Measurements from ENCODE around the gene L3MBTL4.

Gene L3MBTL4

DNA sequence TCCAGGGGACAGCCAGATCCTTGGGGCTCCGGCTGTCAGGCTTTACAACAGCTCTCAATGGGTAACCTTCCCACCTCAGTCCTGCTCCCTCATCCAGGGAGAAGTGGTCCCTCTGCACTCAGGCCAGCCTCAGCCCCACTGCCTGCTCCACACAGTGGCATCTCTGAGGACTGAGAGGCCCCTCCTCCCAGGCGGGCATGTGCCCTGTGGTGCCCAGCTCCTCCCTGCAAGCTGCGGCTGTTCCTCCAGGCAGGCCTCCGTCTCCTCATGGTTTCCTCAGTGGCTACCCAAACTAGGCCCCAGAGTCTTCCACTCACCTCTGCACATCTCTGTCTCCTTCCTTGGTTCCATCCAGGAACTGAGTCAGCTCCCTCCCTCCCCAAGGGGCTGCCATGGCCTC is 437.7 kb downstream of the L3MBTL4 start:
- DNase-seq = no peak

DNA sequence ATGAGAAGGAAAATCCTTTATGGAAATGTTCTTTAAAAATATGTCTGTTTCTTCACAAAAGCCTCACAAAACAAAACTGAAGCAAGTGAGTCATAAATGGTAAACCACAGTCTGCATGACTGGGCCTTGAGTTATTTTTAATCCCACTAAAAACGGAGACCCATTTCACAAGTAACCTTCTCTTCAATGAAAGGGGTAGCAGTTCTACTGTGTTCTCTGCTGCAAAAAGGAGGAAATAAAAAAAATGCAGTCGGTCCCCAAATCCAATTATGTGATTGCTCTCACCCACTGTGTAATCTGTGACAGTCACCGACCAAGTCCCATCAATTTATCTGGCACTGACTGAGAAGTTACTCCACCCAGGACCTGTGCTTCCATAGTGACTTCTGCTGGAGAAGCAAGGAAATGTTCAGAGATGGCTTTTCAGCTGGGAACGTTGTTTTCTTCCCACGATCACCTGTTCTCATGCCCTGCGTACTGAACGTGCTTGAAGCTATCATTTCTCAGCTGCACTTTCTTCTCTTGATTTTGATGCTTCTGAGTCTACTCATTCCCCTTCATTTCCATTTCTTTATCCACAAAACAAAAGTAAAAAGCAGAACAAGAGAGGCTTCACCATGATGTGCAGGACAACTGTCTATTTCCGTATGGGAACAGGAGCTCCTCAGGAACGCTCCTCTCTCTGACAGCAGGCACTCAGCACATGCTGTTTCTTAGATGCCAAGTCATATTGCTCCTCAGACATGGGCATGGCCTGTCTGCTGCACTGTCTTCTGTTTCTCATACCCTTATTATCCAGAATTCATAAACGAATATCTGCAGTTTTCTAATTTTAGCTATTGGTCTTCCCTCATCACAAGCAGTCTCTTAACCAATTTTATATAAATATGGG is 439.4 kb downstream of the L3MBTL4 start:
- DNase-seq = peak; percentile 37

DNA sequence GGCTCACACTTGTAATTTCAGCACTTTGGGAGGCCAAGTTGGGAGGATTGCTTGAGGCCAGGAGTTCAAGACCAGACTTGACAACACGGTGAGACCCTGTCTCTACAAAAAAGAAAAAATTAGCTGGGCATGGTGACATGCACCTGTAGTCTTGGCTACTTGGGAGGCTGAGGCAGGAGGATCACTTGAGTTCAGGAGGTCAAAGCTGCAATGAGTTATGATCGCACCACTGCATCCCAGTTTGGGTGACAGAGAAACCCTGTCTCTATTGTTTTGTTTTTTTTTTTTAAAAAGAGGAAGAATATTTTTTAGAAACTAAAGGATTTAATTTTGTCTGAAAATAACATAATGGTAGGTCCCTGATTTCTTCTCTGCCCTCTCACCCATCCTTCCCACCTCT is 440.0 kb downstream of the L3MBTL4 start:
- no peak for DNase-seq

DNA sequence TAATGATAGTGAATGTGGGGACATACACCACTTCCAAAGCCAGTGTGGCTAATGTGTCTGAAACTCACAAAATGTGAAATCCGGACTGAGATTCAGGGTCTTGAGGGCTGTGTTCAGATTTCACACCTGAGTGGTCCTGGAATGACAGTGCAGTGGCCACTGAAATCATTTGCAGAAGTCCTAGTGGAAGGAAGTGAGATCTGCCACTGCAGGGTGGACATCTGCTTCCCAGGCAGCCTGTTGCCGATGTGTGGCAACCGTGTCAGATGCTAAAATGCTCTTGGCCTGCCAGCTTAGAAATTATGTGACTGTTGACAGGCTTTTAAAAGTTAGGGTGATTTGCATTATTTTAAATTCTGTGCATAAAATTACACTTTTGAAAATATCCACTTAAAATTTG is 441.6 kb downstream of the L3MBTL4 start:
- DNase-seq = no peak

DNA sequence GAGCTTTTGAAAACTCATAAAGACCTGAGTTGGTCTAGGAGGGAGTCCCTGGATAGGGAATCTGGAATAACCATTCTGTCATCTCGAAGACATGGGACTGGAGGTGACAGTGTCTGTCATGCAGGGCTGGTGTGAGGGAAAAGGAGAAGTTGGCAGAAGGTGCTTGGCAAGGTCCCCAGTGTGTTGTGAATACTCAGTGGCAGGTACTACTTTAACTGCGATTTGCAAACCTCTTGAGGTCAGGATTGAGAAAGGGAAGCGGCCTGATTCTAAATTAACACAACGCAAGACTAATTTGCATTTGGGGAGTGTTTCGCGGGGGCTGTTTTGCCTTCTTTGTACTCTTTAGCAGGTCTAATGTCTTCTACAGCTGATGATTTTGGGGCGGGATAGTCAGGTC is 442.4 kb downstream of the L3MBTL4 start:
- no peak for DNase-seq

DNA sequence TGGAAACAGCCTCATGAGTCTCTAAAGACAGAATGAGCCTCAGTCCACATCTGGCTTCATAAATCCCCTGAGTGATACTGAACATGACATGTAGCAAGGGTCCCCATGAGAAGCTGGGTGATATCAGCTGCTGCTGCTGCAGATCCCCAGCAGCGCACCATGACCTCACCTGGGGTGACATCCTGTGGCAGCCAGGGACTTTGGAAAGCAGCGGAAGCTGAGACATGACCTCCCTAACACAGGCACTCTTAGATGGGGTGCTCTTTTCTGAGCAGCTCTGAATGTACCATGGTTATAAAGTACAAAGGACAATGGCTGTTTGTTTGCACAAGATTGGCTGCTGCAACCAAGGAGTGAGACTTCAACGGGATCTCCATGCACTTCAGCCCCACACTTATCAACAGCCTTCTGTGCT is 444.7 kb downstream of the L3MBTL4 start:
- DNase-seq = no peak

DNA sequence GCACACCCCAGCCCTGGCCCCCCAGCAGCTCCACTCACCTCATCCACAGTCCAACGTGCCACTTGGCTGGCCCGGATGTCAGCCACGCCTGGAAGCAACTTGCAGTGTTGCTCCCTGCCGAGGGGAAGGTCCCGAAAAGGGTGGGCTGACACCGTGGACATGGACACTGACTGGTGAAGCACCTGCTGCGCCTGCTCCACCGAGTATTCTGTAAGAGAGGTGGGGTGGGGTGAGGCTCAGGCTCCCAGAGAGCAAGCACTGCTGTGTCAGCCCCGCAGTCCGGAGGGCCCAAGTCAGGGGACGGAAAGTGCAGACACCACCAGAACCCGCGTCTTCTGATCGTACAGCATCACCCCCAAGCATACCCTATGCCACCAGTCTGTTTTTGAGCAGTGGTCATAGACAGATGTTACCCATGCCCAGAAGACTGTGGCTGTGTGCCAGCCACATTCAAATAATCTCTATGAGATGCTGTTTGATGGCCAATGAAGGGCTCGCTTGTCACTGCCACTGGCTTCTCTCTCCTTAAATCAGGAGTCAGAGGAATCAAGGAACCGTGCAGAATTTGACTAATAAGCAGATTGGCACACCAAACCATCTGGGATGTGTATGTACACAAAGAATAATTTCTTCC is 445.2 kb downstream of the L3MBTL4 start:
- no peak for DNase-seq

DNA sequence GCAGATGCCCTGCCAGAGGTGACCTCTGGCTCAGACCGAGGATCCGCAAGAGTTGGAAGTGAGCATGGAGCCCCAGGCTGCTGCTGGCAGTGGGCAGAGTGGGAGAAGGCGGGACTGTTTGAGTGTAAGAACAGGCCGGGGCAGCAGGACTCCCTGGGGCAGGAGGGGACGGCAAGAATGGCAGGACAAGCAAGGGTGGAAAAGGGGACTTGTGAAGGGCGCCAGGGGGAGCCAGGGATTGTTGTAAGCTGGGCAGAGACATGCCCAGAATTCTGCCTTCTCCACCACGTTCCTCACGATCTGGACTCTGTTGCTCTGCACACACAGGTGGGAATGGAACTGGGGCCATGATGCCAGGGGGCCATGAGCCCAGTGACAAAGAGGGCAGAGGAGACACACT is 447.0 kb downstream of the L3MBTL4 start:
- no peak for DNase-seq

DNA sequence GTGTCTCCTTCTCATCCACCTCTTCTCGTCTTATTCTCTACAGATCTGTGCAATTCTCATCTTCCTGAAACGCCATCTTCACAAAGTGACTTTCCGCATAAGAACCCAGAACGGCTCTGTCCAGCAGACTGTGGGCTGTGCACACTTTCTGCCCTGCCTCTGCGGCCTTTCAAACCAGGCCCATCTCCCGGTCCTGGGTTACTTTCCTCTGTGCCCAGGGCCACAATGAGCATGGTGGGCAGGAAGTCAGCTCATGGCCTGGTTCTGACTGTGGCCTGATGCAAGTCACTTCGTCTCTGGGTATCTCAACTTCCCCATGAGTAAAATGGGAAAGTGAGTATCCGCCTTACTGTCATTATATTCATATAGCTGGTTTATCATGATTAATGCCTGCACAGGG is 447.7 kb downstream of the L3MBTL4 start:
- DNase-seq = no peak

DNA sequence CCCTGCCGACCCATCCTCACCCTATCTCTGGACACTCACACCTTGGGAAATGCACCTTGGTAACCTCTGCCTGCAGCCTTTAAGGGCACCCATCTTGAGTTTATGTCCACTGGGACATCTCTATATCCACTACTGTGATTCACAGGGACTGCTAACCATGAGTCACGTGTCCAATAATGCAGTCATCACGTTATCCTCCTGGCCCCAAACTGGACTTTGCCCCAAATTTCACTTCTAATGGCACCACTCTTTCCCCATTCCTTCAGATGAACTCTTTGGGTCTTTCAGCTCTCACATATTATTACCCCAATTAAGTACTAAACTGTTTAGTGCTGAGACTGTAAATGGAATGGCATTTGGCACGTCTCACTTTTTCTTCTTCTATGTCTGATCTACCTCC is 448.2 kb downstream of the L3MBTL4 start:
- no peak for DNase-seq

DNA sequence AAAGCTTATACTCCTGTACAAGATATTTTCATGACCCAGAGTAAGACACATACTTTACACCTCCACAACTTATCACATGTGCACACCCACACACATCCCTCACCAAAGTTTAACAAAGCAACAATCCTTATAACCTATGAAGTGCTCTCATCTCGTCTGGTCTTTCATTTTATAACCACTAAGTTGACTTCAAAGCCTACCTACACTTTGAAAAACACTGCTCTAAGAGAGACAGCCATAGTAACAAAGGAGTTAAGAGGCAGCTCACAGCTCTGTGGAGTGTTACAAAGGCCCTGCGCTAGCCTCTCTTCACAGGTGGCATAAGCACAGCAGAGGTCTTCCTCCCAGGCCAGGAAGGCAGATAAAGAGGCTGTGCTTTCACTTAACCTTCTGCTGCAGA is 449.7 kb downstream of the L3MBTL4 start:
- DNase-seq = no peak

DNA sequence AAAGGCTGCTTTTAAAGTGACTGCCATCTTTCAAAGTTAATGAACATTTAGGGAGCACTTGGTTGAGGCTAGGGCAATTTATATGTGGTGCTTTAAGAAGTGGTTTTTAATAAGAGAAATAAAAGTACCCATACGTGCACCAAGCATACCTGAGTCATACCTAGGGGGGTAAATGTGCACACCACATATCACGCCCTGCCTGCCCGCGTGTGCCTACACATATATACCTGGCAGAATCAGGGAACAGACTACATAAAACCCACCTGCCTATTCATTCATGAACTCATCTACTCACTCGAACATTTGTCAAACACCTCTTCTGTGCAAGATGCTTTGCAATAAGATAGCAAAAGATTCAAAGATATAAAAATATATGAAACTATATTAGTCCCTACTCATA is 450.1 kb downstream of the L3MBTL4 start:
- no peak for DNase-seq

DNA sequence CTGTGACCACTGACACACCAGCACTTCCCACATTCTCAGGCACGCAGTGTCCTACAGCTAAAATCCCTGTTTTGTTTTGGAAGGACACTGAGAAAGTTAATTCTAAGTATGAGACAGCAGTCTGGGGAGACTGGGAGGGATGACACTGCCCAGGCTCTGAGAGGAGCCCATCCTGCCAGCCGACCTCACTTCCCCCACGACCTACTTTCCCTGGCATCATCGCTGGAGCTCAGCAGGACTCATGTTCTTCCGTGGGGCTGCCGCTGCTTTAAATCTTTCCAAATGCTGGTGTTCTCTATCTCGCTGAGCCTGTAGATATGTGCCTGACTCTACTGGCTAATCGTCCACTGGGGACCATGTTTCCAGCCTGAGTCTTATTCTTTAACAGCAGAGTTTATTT is 450.6 kb downstream of the L3MBTL4 start:
- DNase-seq = no peak

DNA sequence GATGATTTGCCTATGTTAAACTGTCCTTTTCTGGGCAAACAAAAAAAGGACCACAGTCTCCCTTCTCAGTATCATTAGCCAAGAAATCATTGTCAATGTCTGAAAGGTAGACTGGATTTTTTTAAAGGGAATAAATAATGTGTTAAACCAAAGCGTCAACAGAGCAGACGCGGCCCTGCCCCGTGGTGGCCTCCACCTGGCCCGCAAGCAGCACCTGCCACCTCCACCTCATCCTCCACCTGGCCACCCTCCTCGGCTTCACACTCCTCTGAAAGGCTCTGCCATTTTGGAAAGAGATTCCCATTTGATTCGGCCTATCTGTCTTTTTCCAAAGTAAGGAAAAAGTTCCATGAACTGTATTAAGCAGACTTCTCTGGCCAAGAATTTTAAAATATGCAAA is 451.4 kb downstream of the L3MBTL4 start:
- no peak for DNase-seq

DNA sequence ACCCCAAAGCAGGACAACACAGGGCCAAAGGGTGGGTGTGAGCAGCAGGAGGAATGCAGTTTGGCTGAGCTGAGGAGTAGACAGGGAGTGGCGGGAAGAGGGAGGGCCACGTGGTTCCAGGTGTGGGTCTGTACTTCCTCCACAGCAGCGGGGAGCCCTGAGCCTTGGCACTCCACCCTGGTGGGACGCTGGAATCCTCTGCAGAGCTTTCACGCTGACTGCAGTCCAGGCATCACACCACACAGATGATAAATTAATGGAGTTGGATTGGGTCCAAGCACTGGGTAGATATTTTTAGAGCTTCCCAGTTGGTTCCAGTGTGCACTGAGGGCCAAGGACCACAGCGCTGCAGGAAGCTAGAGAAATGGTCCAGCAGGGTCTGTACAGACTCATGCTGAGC is 452.3 kb downstream of the L3MBTL4 start:
- no peak for DNase-seq

DNA sequence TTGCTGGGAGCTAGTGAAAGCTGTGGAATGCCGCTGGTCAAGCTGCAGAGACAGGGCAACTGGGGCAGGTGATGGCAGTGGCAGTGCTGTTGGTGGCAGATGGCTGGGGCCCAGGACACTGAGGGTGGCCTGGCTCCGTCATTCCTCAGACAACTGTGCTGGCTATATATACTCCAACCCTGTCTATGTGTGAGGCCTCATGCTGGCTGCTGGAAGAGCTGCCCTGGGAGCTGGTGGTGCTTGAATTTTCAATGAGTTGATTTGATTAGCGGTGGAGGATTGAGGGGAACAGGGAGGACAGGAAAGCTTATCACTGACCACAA is 452.9 kb downstream of the L3MBTL4 start:
- no peak for DNase-seq

DNA sequence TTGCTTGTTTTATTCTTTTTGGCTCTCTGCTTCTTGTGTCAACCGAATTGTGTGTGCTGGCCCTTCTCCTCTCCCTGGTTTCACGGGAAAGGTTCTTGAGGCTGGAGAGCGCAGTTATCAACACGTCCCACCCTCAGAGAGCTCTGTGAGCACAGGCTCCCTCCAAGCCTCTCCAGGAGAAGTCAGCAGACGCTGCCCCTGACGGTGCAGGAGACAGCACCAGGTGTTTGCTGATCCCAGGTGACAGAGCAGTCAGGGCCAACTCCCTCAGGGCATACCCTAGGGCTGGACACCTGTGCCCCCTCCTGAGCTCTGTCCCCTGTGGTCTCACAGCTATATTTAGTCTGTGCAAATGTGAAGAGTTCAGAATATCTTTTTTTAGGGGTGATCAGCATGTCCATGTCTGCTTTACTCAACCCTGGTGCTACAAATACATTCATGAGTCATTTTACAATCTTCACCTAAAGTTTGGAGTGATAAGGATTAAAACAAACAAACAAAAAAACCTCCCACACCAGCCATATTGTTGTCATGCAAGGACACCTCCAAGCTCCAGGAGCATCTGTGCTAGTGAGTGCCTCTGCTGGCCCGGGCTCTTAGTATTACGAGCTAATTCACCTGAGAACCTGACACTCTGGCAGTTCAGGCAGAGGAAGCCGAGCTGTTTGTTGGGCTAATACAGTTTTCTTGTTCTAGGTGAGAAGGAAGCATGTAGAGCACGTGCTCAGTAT is 453.4 kb downstream of the L3MBTL4 start:
- DNase-seq = no peak

DNA sequence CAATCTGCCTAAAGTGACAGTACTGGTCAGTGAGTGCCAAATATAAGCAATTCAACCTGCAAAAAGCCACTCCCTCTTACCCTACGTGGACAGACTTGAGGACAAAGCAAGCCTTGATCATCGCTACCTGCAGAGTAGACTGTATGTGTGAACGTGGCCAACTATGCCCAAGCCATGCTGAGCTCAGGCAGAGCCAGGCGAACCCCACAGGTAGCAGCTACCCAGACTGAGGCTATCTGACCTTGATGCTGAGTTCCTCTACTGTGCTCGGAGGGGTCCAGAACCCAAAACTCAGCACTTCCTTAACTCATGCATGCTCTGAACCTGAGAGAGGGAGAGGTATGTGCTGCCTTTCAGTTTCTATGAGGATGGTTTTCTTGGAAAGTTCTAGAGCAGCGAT is 455.9 kb downstream of the L3MBTL4 start:
- DNase-seq = no peak

DNA sequence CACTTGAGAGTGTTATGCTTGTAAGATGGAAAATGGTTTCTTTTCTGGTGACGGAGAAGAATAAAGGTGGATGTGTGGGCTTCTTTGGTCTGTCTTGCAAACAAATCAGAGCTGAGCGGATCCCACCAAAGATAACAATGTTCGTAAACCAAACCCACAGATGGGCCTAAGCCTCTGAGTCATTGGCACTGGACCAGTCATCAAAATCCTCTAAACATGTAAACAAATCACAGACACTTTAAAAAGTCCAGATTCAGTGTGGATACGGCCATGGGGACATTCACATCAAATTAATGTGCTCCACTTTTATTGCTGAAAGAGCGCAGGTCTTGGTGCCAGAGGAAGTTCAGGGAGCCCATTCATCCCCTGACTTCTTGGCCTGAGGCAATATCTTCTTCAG is 458.9 kb downstream of the L3MBTL4 start:
- DNase-seq = no peak

DNA sequence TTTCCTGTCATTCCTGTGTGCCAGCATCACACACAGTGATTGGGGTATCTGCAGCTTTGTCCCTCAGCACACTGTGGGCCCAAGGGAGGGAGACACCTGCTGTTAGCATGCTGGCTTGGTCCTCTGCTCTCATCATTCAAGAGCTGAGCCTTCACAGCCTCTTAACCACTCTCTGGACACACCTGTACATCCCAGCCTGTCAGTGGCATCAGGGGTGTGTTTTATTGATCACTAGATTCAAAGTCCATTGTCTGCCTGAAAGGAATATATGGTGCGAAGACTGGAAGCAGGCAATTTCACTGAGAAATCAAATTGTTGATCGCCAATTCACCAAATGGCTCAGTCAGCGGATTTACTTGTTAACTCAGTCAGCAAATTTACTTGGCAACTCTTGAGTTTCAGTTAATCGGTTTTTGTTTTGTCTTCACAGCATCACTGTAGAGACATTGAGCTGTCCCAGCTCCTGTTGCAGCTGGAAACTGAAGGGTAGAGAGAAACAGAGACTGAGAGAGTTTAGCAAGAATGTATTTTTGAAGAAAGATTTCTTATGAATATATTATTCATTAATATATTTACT is 463.1 kb downstream of the L3MBTL4 start:
- no peak for DNase-seq

DNA sequence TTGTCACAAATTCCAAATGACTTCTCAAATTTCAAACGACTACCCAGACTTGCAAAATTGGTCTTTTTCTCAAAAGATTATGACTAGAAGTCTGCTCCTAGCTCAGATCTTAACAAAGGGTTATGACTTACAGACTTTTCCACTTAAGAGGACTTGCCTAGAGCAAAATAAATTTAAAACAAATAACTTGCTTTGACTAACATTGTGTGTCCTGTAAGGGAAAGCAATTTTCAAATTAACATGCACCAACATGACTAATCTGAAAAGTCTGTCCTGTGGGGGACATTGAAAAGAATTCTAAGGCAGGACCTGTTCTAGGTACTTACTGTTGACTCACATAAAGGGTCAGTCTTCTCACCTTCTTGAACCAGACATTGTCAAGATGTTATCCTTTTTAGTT is 465.9 kb downstream of the L3MBTL4 start:
- DNase-seq = no peak

DNA sequence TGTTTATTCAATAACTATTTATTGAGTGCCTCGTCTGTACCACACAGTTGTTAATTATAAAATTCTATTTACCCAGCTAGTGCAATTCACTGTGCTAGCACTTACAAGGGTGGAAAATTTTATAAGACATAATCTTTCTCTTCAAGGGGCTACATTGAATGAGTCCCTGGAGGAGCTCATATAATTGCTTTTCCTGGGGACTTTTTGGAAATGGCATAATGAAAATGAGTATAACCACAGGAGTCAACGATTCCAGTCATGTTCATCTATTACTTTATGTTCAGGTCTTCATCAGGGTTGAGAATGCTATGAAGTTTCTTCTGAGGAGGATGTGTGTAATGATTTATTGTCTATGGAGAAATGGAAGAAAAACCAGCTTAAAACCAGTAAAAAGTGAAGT is 466.5 kb downstream of the L3MBTL4 start:
- no peak for DNase-seq

DNA sequence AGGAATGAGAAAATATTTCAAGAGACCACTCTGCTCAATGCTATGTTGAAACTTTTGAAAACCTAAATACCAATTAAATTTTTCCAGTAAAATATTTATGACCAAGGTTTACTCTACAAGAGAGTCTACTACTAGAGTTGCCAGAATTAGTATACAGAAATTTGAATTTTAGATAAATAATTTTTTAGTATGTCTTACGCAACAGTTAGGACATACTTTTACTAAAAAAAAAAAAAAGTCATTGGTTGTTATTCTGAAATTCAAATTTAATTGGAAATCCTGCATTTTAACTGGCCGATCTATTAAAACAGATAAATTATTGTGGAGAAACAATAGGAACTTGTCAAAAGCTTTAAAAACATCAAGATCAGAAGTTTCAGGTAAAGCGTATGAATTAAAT is 470.3 kb downstream of the L3MBTL4 start:
- no peak for DNase-seq

DNA sequence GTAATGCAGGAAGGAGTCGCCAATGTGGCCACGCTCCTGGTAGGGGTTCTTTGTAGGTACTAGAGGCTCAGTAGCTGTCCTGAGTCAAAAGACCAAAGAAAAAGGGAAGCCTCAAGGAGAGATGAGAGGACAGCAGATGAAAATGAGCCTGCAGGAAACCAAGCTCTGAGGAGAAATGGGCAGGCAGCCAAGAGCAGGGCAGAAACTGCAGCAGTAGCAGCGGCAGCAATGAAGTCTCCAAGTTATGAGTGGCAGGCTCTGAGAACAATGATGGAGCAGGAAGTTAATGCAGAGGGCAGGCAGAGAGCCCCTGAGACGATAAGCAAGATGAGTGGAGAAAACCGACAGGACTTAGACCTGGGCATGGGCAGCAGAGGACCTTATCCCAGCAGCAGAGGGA is 471.2 kb downstream of the L3MBTL4 start:
- DNase-seq = no peak
